Ectodermal cell (in vitro differentiated cells): ENCODE results near the gene TMEM190.
"Not testable (repeated sequence)": the region's sequence is repeated elsewhere in the genome, so short reads cannot be mapped to it uniquely, and the experiment has no call there.

Source experiments
- H3K27ac ChIP-seq: 2 replicates; pipeline ENCODE4 v1.7.0; 2013; ENCODE audit warnings: mild to moderate bottlenecking, low read depth, low read length; ENCODE audit not compliant: insufficient read depth, poor library complexity, severe bottlenecking
- H3K27me3 ChIP-seq: 2 replicates; pipeline ENCODE4 v1.7.0; 2013; ENCODE audit warnings: mild to moderate bottlenecking, low read length; ENCODE audit not compliant: insufficient read depth, control insufficient read depth, poor library complexity, severe bottlenecking
- H3K36me3 ChIP-seq: one replicate; pipeline ENCODE4 v1.7.0; 2013; ENCODE audit warnings: low read length; ENCODE audit not compliant: control insufficient read depth, insufficient read depth
- H3K4me1 ChIP-seq: one replicate; pipeline ENCODE4 v1.7.0; 2013; ENCODE audit warnings: low read length; ENCODE audit not compliant: control insufficient read depth, insufficient read depth
- H3K4me3 ChIP-seq: 2 replicates; pipeline ENCODE4 v1.7.0; 2013; ENCODE audit warnings: low read depth, low read length, control low read depth; ENCODE audit not compliant: insufficient read depth
- H3K9me3 ChIP-seq: 2 replicates; pipeline ENCODE4 v1.7.0; 2013; ENCODE audit warnings: mild to moderate bottlenecking, low read length, moderate library complexity; ENCODE audit not compliant: control insufficient read depth
- WGBS, 2 experiments: methylation state at CpG; one replicate each; pipeline ENCODE4 v1.1.7; 2013; ENCODE audit warnings: missing lambda C conversion rate in 2 of 2; 5-methylcytosine and 5-hydroxymethylcytosine counted together

The TMEM190 gene

DNA sequence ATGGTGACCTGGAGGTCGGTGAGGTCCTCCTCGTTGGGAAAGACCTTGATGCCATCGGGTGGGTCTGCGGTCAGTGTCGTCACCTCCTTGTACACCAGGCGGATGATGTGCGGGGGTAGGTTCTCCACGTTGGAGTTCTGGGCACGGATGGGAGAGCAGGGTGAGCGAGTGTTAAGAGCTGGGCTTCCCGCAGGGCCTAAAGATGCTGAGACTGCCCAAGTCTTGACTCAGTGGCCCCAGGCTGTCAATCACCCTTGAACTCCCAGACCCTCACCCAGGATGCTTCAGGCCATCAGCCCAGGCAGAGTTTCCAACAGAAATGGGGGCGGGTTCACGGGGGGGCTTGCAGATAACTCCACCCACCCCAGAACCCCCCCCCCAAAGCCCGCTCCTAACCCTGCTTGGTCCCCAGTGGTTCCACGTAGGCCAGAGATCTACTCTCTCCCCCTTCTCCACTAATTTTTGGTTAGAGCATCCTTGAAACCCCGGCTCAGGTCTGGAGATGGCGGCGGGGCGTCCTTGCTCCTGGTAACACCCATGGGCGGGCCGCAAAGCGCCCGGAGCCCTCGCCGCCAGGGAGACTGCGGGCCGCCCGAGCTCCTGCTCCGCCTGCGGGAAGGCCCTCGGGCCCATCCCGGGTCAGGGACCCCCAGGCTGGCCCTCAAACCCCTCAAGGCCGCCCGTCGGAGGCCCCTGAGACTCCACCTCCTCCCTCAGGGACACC is 30.4 kb downstream of the TMEM190 start:
- WGBS, 2 experiments: 12 to 13% methylated on average over 35 of the region's 35 CpGs

DNA sequence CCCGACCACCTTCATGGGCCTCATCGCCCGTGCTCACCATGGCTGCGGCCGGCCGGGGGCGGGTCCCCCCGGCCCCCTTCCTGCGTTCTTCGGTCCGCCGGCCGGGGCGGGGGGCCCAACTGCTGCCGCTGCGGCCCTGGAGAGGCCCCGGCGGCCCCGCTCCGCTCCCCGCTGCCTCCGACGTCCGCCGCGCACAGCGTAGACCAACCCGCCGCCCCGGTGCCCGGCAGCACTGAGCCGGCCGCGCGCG is 30.8 kb downstream of the TMEM190 start, which contains the start of gene UBE2S:
TSS of gene UBE2S (minus strand) at position 239 of the 250 bp plus-strand sequence. CDS start at position 40, 199 bp downstream.
- not testable (repeated sequence) for H3K27me3 ChIP-seq, H3K9me3 ChIP-seq
- Histone ChIP-seq H3K27ac (peak within 1 kb of the TSS; percentile 98), H3K4me1 (peaks cover 18% of the 10 kb centered on the region), H3K4me3 (peak within 1 kb of the TSS; percentile 96), H3K36me3 (peaks cover 25% of the 10 kb centered on the region)
- WGBS, 2 experiments: 0% methylated on average over 36 of the region's 36 CpGs

More for the DNA sequence above, 30.4 kb downstream of the TMEM190 start:
- H3K4me3 ChIP-seq: peak overlapping the region; percentile 96
- H3K36me3 ChIP-seq: peaks cover 29% of the 10 kb centered on the region
- peaks cover 18% of the 10 kb centered on the region for H3K4me1 ChIP-seq
- H3K27ac ChIP-seq: peak overlapping the region; percentile 98
- H3K9me3 ChIP-seq: no peaks in the 10 kb centered on the region
- H3K27me3 ChIP-seq: no peaks in the 10 kb centered on the region

DNA sequence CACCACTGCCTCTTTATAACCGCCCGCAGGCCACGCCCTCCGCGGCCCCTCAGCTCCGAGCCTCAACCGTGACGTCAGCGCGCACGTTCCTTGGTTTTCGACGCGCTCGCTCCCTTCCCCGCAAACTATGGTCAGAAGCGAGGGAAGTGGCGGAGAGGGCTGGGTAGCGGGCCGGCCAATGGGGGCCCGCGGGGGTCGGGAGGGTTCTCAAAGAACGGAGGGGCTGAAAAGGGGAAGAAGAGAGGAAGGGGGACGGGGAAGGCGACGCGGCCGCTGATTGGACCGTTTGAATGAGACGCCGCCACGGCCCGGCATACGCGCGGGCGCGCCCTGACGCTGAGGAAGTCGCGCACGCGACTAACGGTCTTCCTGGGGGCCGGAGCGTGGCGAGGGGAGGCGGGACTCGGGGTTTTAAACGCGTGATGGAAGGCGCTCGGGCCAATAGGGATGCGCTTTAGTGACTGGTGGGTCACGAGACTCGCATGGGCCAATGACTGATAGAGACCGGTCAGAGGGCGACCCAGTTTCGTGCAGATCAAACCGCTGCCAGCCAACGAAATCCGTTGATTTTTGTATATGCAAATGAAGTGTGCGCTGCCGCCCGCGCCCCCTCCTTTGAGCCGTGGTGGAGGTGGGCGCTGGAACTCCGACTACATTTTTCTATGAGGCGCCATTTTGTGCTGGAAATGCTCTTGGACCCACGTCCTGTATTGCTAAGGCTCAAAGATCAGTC is 31.3 kb downstream of the TMEM190 start:
- WGBS, 2 experiments: 1% methylated on average over 72 of the region's 72 CpGs
- Histone ChIP-seq H3K27ac (peak overlapping the region; percentile 98), H3K9me3 (no peaks in the 10 kb centered on the region), H3K4me3 (peak overlapping the region; percentile 96), H3K4me1 (peaks cover 18% of the 10 kb centered on the region), H3K36me3 (peaks cover 20% of the 10 kb centered on the region), H3K27me3 (no peaks in the 10 kb centered on the region)

DNA sequence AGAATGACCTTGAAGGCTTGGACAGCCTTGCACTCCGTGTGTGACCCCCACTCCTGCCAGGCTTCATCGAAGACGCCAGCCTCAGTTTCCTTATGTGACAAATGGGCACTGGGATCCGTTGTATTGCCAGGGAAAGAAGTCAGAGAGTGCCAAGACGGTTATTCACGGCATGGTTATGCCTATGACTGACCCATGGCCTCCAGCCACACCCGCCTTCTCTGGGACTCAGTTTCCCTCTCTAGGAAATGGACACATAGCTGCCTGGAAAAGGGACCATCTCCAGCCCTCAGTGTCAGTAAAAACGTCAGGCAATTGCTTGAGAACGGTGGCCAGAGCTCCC is 31.9 kb downstream of the TMEM190 start:
- peak overlapping the region; percentile 77 for H3K27ac ChIP-seq
- H3K27me3 ChIP-seq: no peaks in the 10 kb centered on the region
- peaks cover 17% of the 10 kb centered on the region for H3K36me3 ChIP-seq
- H3K4me3 ChIP-seq: peak overlapping the region; percentile 18
- 78 to 80% methylated on average over 9 of the region's 9 CpGs for WGBS, 2 experiments
- peaks cover 18% of the 10 kb centered on the region for H3K4me1 ChIP-seq
- no peaks in the 10 kb centered on the region for H3K9me3 ChIP-seq

DNA sequence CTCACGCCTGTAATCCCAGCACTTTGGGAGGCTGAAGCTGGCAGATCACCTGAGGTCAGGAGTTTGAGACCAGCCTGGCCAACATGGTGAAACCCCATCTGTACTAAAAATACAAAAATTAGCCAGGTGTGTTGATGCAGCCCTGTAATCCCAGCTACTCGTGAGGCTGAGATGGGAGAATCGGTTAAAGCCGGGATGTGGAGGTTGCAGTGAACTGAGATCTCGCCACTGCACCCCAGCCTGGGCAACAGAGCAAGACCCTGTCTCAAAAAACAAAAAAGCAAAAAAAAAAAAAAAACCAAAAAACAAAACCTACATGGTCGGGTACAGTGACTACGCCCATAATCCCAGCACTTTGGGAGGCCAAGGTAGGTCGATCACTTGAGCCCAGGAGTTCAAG is 32.6 kb downstream of the TMEM190 start:
- WGBS, 2 experiments: 95% methylated on average over 8 of the region's 8 CpGs
- Histone ChIP-seq H3K4me1 (peaks cover 18% of the 10 kb centered on the region), H3K36me3 (peaks cover 13% of the 10 kb centered on the region)
- H3K9me3 ChIP-seq, H3K4me3 ChIP-seq, H3K27me3 ChIP-seq, H3K27ac ChIP-seq: not testable (repeated sequence)

DNA sequence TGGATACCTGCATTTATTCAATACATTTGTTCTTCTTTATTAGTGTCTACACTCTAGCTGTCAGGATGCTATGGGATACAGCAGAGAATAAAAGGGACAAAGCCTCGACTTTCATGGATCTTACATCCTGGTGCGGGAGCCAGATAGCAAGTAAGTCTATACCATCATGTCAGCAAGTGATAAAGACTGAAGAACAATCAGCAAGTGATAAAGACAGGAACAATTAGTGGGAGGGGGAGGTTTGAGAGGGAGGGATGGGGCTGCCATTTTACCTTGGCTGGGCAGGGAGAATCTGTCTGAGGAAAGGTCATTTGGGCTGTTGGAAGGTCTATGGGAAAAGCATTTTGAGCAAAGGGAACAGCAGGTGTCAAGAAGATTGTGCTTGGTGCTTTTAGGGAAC is 33.5 kb downstream of the TMEM190 start:
- Histone ChIP-seq H3K27me3 (no peaks in the 10 kb centered on the region), H3K27ac (no peak overlapping the region), H3K36me3 (peaks cover 13% of the 10 kb centered on the region), H3K4me1 (peaks cover 18% of the 10 kb centered on the region), H3K4me3 (no peak overlapping the region), H3K9me3 (no peaks in the 10 kb centered on the region)
- WGBS, 2 experiments: 95 to 98% methylated on average over 2 of the region's 2 CpGs

DNA sequence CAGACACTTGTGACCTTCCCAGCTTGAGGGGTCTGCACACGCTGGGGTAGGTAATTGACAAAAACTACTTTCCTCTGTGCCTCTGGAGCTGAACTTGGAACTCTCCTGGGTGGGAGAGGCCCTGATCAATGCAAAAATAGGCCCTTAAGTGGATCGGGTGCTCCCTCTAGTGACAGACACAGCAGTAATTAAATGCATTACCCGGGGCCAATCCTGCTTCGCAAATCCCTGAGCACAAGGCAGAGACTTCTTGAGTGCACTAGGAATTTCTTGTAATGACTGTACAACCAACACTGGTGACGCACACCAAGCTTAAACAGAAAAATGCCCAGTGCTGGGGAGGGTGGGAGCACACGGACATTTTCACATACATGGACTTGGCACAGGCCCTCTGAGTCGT is 41.6 kb downstream of the TMEM190 start:
- Histone ChIP-seq H3K27ac (no peak overlapping the region), H3K36me3 (no peaks in the 10 kb centered on the region), H3K9me3 (no peaks in the 10 kb centered on the region), H3K4me1 (no peaks in the 10 kb centered on the region), H3K27me3 (no peaks in the 10 kb centered on the region), H3K4me3 (no peak overlapping the region)
- WGBS, 2 experiments: 22 to 24% methylated on average over 7 of the region's 7 CpGs

DNA sequence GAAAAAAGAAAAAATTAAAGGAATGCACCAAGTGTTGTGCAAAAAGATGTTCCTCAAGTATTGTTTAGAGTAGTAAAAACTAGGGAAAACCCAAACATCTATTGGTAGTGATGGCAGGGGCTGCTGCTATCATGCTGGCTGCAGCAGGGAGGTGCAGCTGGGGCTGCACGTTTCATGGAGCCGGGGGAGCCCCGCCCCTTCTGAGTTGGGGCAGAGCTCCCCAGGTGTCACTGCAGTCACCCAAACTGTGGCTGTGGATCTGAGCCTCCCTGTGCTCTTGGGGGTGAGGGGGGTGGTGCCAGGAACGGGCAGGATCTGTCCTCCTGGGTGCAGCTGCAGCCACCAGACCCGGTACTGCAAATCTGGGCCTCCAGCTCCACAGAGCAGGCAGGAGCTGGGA is 42.5 kb downstream of the TMEM190 start:
- no peaks in the 10 kb centered on the region for H3K27me3 ChIP-seq
- H3K27ac ChIP-seq: no peak overlapping the region
- WGBS, 2 experiments: 79 to 80% methylated on average over 5 of the region's 5 CpGs
- no peaks in the 10 kb centered on the region for H3K9me3 ChIP-seq
- H3K36me3 ChIP-seq: no peaks in the 10 kb centered on the region
- H3K4me1 ChIP-seq: no peaks in the 10 kb centered on the region
- no peak overlapping the region for H3K4me3 ChIP-seq

DNA sequence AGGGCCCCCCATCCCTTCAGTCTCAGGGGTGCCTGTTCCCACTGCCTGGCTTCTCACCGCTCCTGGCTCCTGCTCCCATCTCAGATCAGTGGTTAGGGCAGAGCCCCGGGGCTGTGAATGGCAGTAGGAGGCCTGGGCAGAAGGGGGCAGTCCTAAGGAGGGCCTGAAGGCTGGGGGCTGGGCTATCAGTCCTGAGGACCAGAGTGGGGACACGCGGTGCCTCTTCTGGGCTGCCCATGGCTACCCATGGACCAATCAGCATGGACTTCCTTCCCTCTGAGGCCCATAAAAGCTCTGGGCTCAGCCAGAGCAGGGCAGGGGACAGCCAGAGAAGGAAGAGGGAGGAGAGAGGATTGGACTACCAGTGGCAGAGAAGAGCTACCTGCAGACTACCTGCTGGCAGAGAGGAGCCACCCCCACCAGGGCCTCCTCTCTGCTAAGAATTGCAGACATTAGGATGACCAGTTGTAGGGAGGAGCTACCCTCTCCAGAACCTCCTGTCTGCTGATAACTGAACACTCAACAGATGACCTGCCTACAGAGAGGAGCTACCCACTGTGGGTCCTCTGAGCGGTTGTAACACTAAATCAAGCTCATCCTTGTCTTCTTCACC is 43.1 kb downstream of the TMEM190 start:
- H3K36me3 ChIP-seq: no peaks in the 10 kb centered on the region
- H3K4me1 ChIP-seq: no peaks in the 10 kb centered on the region
- 77% methylated on average over 5 of the region's 5 CpGs for WGBS, 2 experiments
- H3K9me3 ChIP-seq: no peaks in the 10 kb centered on the region
- no peak overlapping the region for H3K27ac ChIP-seq
- H3K4me3 ChIP-seq: no peak overlapping the region
- no peaks in the 10 kb centered on the region for H3K27me3 ChIP-seq

DNA sequence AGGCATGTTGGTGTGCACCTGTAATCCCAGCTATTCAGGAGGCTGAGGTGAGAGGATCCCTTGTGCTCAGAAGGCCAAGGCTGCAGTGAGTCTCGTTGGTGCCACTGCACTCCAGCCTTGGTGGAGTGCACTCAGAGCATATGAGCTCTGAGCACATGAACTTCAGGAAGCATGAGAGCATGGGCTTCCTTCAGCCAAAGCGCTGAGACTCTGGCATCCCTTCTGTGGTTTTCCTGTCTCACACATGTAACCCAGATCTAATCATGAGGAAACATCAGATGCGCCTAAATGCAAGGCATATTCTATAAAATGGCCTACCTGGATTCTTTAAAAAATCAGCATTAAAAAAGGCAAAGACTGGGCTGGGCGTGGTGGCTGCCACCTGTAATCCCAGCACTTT is 44.7 kb downstream of the TMEM190 start:
- H3K27ac ChIP-seq, H3K4me3 ChIP-seq, H3K27me3 ChIP-seq, H3K36me3 ChIP-seq, H3K4me1 ChIP-seq, H3K9me3 ChIP-seq: not testable (repeated sequence)
- 81 to 89% methylated on average over 4 of the region's 4 CpGs for WGBS, 2 experiments
